ENCODE measurements around the gene B3GAT1. TPM values are rescaled to one million over a fixed set of nuclear protein-coding genes. Genes with fewer than 3 reads are reported as not detected.

Gene B3GAT1
- polyA plus RNA-seq, 1 of the 3 experiments (the other 2 are of a cell fraction): 0.15 TPM

DNA sequence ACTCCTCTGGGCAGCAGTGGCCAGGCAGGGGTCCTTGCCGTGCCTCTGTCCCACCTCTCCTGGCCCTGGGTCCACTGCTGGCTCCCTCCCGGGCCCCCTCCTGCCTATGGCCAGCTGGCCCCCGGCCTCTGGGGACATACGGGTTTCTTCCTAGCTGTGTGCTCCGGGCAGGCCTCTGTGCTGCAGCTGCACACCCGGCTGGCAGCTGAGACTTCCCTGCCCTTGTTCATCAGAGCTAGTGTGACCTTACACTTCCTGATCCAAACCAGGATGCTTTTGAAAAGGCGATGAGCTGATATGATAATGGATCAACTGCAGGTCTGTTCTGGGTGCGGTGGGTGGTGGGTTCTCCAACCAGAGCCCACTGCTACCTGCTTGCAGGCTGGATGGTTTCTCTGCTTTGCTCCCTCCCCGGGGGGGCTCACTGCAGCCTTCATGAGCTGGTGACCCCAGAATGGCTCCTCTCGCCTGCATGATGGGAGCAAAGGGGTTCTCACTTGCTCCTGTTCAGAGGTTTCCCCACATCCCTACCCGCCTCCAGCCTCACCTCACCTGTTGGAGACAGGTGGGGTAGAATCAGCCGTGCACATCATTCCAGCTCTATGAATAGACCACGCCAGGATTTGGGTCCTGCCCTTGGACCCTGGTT, 13.3 kb downstream of the B3GAT1 start:
- ChIA-PET POLR2A (interaction anchor here (1.0 to 1.2 kb wide), 3 partner anchors 13 to 99 kb away, joined by 3 to 5 read pairs (median 3); partner anchors contain the start of gene B3GAT1), CTCF (interaction anchor here (0.7 to 1.0 kb wide), 3 partner anchors 17 to 180 kb away, joined by 3 read pairs; no protein-coding TSS in a partner anchor)
- no peaks in the 10 kb centered on the region for H3K9me2 ChIP-seq
- no peaks in the 10 kb centered on the region for H3K79me2 ChIP-seq (ENCODE audit: insufficient read depth)
- peaks cover 0 to 15% of the 10 kb centered on the region in 2 experiments; a peak in 1 of 4 replicates for H3K4me1 ChIP-seq (ENCODE audit: control insufficient read depth in 1 of 2, insufficient read depth in 2 of 2, low read depth in 1 of 2, low read length in 1 of 2)
- H3K36me3 ChIP-seq (replicated peaks in 1 of 2; ENCODE audit: control insufficient read depth in 1 of 2, insufficient read depth in 2 of 2, low read length in 1 of 2): no peaks in the 10 kb centered on the region
- H3K4me2 ChIP-seq: no peak overlapping the region
- no peaks in the 10 kb centered on the region for H3K27me3 ChIP-seq (ENCODE audit: insufficient read depth)
- TF ChIP-seq FOXJ3 (CRISPR knock-in tag; IDR thresholded peaks at IDR 0.05): peak; percentile 35; the same call in 1 of the 2 replicates
- peak; percentile 78 for TF ChIP-seq GATA2 (CRISPR knock-in tag; IDR thresholded peaks at IDR 0.05)
- TF ChIP-seq, protein P1, sequence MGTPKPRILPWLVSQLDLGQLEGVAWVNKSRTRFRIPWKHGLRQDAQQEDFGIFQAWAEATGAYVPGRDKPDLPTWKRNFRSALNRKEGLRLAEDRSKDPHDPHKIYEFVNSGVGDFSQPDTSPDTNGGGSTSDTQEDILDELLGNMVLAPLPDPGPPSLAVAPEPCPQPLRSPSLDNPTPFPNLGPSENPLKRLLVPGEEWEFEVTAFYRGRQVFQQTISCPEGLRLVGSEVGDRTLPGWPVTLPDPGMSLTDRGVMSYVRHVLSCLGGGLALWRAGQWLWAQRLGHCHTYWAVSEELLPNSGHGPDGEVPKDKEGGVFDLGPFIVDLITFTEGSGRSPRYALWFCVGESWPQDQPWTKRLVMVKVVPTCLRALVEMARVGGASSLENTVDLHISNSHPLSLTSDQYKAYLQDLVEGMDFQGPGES (IDR thresholded peaks at IDR 0.05; ENCODE audit: low read depth, low read length): no peak
- H4K20me1 ChIP-seq (ENCODE audit: insufficient read depth): no peaks in the 10 kb centered on the region
- H3K4me3 ChIP-seq (ENCODE audit: low read depth in 2 of 2, low read length in 1 of 2): no peak overlapping the region
- no peaks in the 10 kb centered on the region for H3K9me3 ChIP-seq
- no peak overlapping the region for H3K9ac ChIP-seq
- H3F3A ChIP-seq (replicated peaks; ENCODE audit: insufficient read depth): no peaks in the 10 kb centered on the region
- 16% methylated on average over 5 of the region's 13 CpGs for WGBS (ENCODE audit: low lambda C conversion rate)
- DNase-seq: peak; percentile 79
- H3K27ac ChIP-seq (ENCODE audit: low read depth in 2 of 2, low read length in 1 of 2): no peak overlapping the region
- H2AFZ ChIP-seq (ENCODE audit: low read depth): no peak overlapping the region

DNA sequence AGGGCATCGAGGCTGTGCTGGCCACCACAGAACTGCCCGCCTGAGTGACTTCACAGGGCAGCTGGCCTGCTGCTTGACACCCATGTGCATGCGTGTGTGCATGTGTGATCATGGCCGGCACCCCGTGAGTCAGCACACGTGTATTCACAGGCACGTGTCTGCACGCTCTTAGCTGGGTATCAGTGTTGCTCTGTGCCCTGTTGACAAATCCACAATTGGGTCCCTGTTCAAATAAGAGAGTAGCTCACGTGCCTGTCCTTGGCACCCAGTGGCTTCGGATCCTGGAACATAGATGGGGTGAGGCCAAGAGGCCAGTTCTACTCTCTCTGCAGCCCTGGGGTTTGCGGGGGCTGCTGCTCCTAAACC, 14.0 kb downstream of the B3GAT1 start:
- Histone ChIP-seq H3K9me3 (no peaks in the 10 kb centered on the region), H3K4me2 (no peak overlapping the region)
- no peak for TF ChIP-seq FOSL2 (IDR thresholded peaks at IDR 0.05; ENCODE audit: borderline replicate concordance, low read depth)
- TF ChIP-seq YY1 (IDR thresholded peaks at IDR 0.05; ENCODE audit: low read depth): no peak
- TF ChIP-seq SMC3 (IDR thresholded peaks at IDR 0.05; ENCODE audit: low read depth, low read length): no peak
- TF ChIP-seq, protein P2, sequence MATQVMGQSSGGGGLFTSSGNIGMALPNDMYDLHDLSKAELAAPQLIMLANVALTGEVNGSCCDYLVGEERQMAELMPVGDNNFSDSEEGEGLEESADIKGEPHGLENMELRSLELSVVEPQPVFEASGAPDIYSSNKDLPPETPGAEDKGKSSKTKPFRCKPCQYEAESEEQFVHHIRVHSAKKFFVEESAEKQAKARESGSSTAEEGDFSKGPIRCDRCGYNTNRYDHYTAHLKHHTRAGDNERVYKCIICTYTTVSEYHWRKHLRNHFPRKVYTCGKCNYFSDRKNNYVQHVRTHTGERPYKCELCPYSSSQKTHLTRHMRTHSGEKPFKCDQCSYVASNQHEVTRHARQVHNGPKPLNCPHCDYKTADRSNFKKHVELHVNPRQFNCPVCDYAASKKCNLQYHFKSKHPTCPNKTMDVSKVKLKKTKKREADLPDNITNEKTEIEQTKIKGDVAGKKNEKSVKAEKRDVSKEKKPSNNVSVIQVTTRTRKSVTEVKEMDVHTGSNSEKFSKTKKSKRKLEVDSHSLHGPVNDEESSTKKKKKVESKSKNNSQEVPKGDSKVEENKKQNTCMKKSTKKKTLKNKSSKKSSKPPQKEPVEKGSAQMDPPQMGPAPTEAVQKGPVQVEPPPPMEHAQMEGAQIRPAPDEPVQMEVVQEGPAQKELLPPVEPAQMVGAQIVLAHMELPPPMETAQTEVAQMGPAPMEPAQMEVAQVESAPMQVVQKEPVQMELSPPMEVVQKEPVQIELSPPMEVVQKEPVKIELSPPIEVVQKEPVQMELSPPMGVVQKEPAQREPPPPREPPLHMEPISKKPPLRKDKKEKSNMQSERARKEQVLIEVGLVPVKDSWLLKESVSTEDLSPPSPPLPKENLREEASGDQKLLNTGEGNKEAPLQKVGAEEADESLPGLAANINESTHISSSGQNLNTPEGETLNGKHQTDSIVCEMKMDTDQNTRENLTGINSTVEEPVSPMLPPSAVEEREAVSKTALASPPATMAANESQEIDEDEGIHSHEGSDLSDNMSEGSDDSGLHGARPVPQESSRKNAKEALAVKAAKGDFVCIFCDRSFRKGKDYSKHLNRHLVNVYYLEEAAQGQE (IDR thresholded peaks at IDR 0.05; ENCODE audit: low read depth, low read length): no peak
- no peak for TF ChIP-seq TAF1 (IDR thresholded peaks at IDR 0.05; ENCODE audit: borderline replicate concordance, low read depth, low read length)
- TF ChIP-seq, protein P3, sequence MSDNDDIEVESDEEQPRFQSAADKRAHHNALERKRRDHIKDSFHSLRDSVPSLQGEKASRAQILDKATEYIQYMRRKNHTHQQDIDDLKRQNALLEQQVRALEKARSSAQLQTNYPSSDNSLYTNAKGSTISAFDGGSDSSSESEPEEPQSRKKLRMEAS (IDR thresholded peaks at IDR 0.05; ENCODE audit: low read depth): no peak
- TF ChIP-seq MEF2A (IDR thresholded peaks at IDR 0.05; ENCODE audit: borderline replicate concordance, low read depth): no peak
- TF ChIP-seq MXI1 (IDR thresholded peaks at IDR 0.05; ENCODE audit: low read depth, low read length): no peak
- TF ChIP-seq NRF1 (IDR thresholded peaks at IDR 0.05; ENCODE audit: low read depth, low read length): no peak
- no peak for TF ChIP-seq EP300 (IDR thresholded peaks at IDR 0.05; ENCODE audit: borderline replicate concordance in 1 of 2, low read depth in 1 of 2, low read length in 1 of 2)
- TF ChIP-seq, protein P4, sequence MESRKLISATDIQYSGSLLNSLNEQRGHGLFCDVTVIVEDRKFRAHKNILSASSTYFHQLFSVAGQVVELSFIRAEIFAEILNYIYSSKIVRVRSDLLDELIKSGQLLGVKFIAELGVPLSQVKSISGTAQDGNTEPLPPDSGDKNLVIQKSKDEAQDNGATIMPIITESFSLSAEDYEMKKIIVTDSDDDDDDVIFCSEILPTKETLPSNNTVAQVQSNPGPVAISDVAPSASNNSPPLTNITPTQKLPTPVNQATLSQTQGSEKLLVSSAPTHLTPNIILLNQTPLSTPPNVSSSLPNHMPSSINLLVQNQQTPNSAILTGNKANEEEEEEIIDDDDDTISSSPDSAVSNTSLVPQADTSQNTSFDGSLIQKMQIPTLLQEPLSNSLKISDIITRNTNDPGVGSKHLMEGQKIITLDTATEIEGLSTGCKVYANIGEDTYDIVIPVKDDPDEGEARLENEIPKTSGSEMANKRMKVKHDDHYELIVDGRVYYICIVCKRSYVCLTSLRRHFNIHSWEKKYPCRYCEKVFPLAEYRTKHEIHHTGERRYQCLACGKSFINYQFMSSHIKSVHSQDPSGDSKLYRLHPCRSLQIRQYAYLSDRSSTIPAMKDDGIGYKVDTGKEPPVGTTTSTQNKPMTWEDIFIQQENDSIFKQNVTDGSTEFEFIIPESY (IDR thresholded peaks at IDR 0.05; ENCODE audit: borderline replicate concordance, low read depth): no peak
- TF ChIP-seq FOXM1 (IDR thresholded peaks at IDR 0.05; ENCODE audit: low read depth): no peak
- no peak for TF ChIP-seq FOXJ3 (CRISPR knock-in tag; IDR thresholded peaks at IDR 0.05)
- TF ChIP-seq JUND (IDR thresholded peaks at IDR 0.05): no peak
- no peak for TF ChIP-seq SIN3A (IDR thresholded peaks at IDR 0.05; ENCODE audit: borderline replicate concordance, low read depth, low read length)
- TF ChIP-seq, protein P5, sequence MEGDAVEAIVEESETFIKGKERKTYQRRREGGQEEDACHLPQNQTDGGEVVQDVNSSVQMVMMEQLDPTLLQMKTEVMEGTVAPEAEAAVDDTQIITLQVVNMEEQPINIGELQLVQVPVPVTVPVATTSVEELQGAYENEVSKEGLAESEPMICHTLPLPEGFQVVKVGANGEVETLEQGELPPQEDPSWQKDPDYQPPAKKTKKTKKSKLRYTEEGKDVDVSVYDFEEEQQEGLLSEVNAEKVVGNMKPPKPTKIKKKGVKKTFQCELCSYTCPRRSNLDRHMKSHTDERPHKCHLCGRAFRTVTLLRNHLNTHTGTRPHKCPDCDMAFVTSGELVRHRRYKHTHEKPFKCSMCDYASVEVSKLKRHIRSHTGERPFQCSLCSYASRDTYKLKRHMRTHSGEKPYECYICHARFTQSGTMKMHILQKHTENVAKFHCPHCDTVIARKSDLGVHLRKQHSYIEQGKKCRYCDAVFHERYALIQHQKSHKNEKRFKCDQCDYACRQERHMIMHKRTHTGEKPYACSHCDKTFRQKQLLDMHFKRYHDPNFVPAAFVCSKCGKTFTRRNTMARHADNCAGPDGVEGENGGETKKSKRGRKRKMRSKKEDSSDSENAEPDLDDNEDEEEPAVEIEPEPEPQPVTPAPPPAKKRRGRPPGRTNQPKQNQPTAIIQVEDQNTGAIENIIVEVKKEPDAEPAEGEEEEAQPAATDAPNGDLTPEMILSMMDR (IDR thresholded peaks at IDR 0.05): no peak

More for the DNA sequence above, 14.0 kb downstream of the B3GAT1 start:
- Histone ChIP-seq H3K79me2 (ENCODE audit: insufficient read depth) (no peaks in the 10 kb centered on the region), H3K4me1 (ENCODE audit: control insufficient read depth in 1 of 2, insufficient read depth in 2 of 2, low read depth in 1 of 2, low read length in 1 of 2) (peaks cover 0 to 15% of the 10 kb centered on the region in 2 experiments; a peak in 1 of 4 replicates), H3K9ac (no peak overlapping the region), H3K27me3 (ENCODE audit: insufficient read depth) (no peaks in the 10 kb centered on the region), H3K9me2 (no peaks in the 10 kb centered on the region), H4K20me1 (ENCODE audit: insufficient read depth) (no peaks in the 10 kb centered on the region), H3F3A (replicated peaks; ENCODE audit: insufficient read depth) (no peaks in the 10 kb centered on the region), H3K4me3 (ENCODE audit: low read depth in 2 of 2, low read length in 1 of 2) (no peak overlapping the region), H3K27ac (ENCODE audit: low read depth in 2 of 2, low read length in 1 of 2) (no peak overlapping the region), H3K36me3 (replicated peaks in 1 of 2; ENCODE audit: control insufficient read depth in 1 of 2, insufficient read depth in 2 of 2, low read length in 1 of 2) (no peaks in the 10 kb centered on the region), H2AFZ (ENCODE audit: low read depth) (no peak overlapping the region)
- ChIA-PET CTCF (interaction anchor here (0.7 to 0.9 kb wide), 2 partner anchors 38 to 180 kb away, joined by 3 read pairs; no protein-coding TSS in a partner anchor), POLR2A (interaction anchor here (1.0 to 1.2 kb wide), 2 partner anchors 12 to 99 kb away, joined by 3 to 5 read pairs; no protein-coding TSS in a partner anchor)
- WGBS (ENCODE audit: low lambda C conversion rate): 39% methylated on average over 3 of the region's 11 CpGs
- no peak for DNase-seq

Measured in SK-N-SH (cell line).